CD4-positive, alpha-beta memory T cell (primary cell): ENCODE measurements around the gene OR2W1. TPM values are rescaled to one million over a fixed set of nuclear protein-coding genes. Genes with fewer than 3 reads are reported as not detected.
A peak's percentile ranks its signal among the peaks of the same experiment; 100 is the strongest.

ENCODE experiments used
- CTCF ChIA-PET: fragments of 350-600 bp; sonication (Branson Sonifier 250); formaldehyde crosslinking; loops from one replicate; lab custom pipeline; 2021; ENCODE audit warnings: inconsistent platforms; ENCODE audit not compliant: partially characterized antibody; lab: Charles Lee
- POLR2A ChIA-PET: fragments of 350-600 bp; sonication (Branson Sonifier 250); formaldehyde crosslinking; loops from one replicate; lab custom pipeline; 2021; ENCODE audit not compliant: partially characterized antibody; lab: Charles Lee
- DNase-seq, 5 donors: peaks; one replicate each; pipeline versions ENCODE4 v3.0.0 to v3.0.0-alpha.2; 2020 to 2022; ENCODE audit warnings: mixed read lengths in 1 of 5
- H3K27ac ChIP-seq: one replicate; pipeline ENCODE4 v1.7.0; 2013; ENCODE audit warnings: low read depth, low read length
- H3K27me3 ChIP-seq: 2 replicates; pipeline ENCODE4 v1.7.0; 2013; ENCODE audit warnings: mild to moderate bottlenecking, low read length, moderate library complexity; ENCODE audit not compliant: insufficient read depth
- H3K36me3 ChIP-seq: 2 replicates; pipeline ENCODE4 v1.7.0; 2013; ENCODE audit warnings: mild to moderate bottlenecking, low read length, moderate library complexity; ENCODE audit not compliant: insufficient read depth
- H3K4me1 ChIP-seq: 2 replicates; pipeline ENCODE4 v1.7.0; 2013; ENCODE audit warnings: mild to moderate bottlenecking, low read length, moderate library complexity; ENCODE audit not compliant: insufficient read depth
- H3K4me3 ChIP-seq, 2 donors: one replicate each; pipeline ENCODE4 v1.7.0; 2013; ENCODE audit warnings: low read length in 2 of 2, mild to moderate bottlenecking in 1 of 2
- H3K9me3 ChIP-seq, 2 donors: one replicate each; pipeline ENCODE4 v1.7.0; 2013; ENCODE audit warnings: low read length in 2 of 2, control low read depth in 1 of 2; ENCODE audit not compliant: control insufficient read depth in 1 of 2
- H3K27ac Mint-ChIP-seq, 7 donors: one replicate each; pipeline ENCODE4 v1.8.0; 2020 to 2021; ENCODE audit warnings: mixed read lengths in 7 of 7, mild to moderate bottlenecking in 6 of 7, inconsistent platforms in 3 of 7, moderate library complexity in 3 of 7
- H3K27me3 Mint-ChIP-seq, 2 donors: one replicate each; pipeline ENCODE4 v1.8.0; 2020 to 2021; ENCODE audit warnings: mixed read lengths in 2 of 2
- H3K36me3 Mint-ChIP-seq, 2 donors: one replicate each; pipeline ENCODE4 v1.8.0; 2020 to 2021; ENCODE audit warnings: mixed read lengths in 2 of 2, inconsistent platforms in 1 of 2, mild to moderate bottlenecking in 1 of 2
- H3K4me1 Mint-ChIP-seq, 4 donors: one replicate each; pipeline ENCODE4 v1.8.0; 2020 to 2021; ENCODE audit warnings: mixed read lengths in 4 of 4, mild to moderate bottlenecking in 1 of 4
- H3K4me3 Mint-ChIP-seq, 8 donors: one replicate each; pipeline ENCODE4 v1.8.0; 2020 to 2021; ENCODE audit warnings: mixed read lengths in 8 of 8, mild to moderate bottlenecking in 7 of 8, moderate library complexity in 6 of 8, inconsistent platforms in 3 of 8
- H3K9me3 Mint-ChIP-seq, 8 donors: one replicate each; pipeline ENCODE4 v1.8.0; 2020 to 2021; ENCODE audit warnings: mixed read lengths in 8 of 8, mild to moderate bottlenecking in 5 of 8, inconsistent platforms in 3 of 8, moderate library complexity in 1 of 8
- intact Hi-C: fragments of 100-400 bp; cut with micrococcal nuclease; formaldehyde crosslinking; loops from one replicate; pipeline ENCODE4 v1.15.1; 2023
- polyA plus RNA-seq, 2 donors: library from polyadenylated mRNA; unstranded; fragments of 300-500 nt; fragmentation: Illumina TruSeq; gene quantifications; one replicate each; pipeline ENCODE4 v1.2.3, GENCODE V29; 2021
- total RNA-seq, 2 experiments: library from RNA; stranded (reverse); gene quantifications; one replicate each; pipeline ENCODE4 v1.2.3, GENCODE V29; 2021

The OR2W1 gene
- total and polyA plus RNA-seq, 4 experiments from 2014 or later, result not detected

GRCh38 chr6:29051680-29052079, 6.7 kb upstream of the OR2W1 start:
- peaks cover 32 to 43% of the 10 kb centered on the region in 2 donors for H3K27me3 Mint-ChIP-seq
- POLR2A ChIA-PET, result no interaction called here
- no peaks in the 10 kb centered on the region for H3K9me3 ChIP-seq
- H3K4me1 ChIP-seq, result no peaks in the 10 kb centered on the region
- intact Hi-C loops, result no loop called here
- no peak overlapping the region for H3K27ac Mint-ChIP-seq
- no peak overlapping the region for H3K27ac ChIP-seq
- peaks cover 7% of the 10 kb centered on the region for H3K27me3 ChIP-seq
- no peak for DNase-seq
- CTCF ChIA-PET, result no interaction called here
- no peaks in the 10 kb centered on the region for H3K36me3 Mint-ChIP-seq
- no peak overlapping the region for H3K4me3 Mint-ChIP-seq
- peaks cover 0 to 12% (median 1%) of the 10 kb centered on the region in 8 donors for H3K9me3 Mint-ChIP-seq
- no peaks in the 10 kb centered on the region for H3K36me3 ChIP-seq
- H3K4me3 ChIP-seq, result no peak overlapping the region
- no peaks in the 10 kb centered on the region for H3K4me1 Mint-ChIP-seq

GRCh38 chr6:29035951-29036350, 9.0 kb downstream of the OR2W1 start:
- no peaks in the 10 kb centered on the region for H3K9me3 Mint-ChIP-seq
- no peaks in the 10 kb centered on the region for H3K4me1 Mint-ChIP-seq
- DNase-seq, result no peak

GRCh38 chr6:29028821-29029220, 16.2 kb downstream of the OR2W1 start:
- H3K36me3 Mint-ChIP-seq, result no peaks in the 10 kb centered on the region
- CTCF ChIA-PET, result no interaction called here
- H3K36me3 ChIP-seq, result no peaks in the 10 kb centered on the region
- intact Hi-C loops, result no loop called here
- POLR2A ChIA-PET, result no interaction called here
- H3K27me3 ChIP-seq, result peaks cover 8% of the 10 kb centered on the region
- H3K9me3 ChIP-seq, result no peaks in the 10 kb centered on the region
- no peaks in the 10 kb centered on the region for H3K4me1 Mint-ChIP-seq
- no peak overlapping the region for H3K4me3 Mint-ChIP-seq
- H3K9me3 Mint-ChIP-seq, result peaks cover 0 to 3% (median 0%) of the 10 kb centered on the region in 8 donors
- DNase-seq, result no peak
- H3K27ac ChIP-seq, result no peak overlapping the region
- H3K4me3 ChIP-seq, result no peak overlapping the region
- H3K4me1 ChIP-seq, result no peaks in the 10 kb centered on the region
- peaks cover 34 to 42% of the 10 kb centered on the region in 2 donors for H3K27me3 Mint-ChIP-seq
- no peak overlapping the region for H3K27ac Mint-ChIP-seq

More at GRCh38 chr6:29035951-29036350, 9.0 kb downstream of the OR2W1 start:
- ChIA-PET CTCF (no interaction called here), POLR2A (no interaction called here)
- no peak overlapping the region for H3K4me3 ChIP-seq
- no peaks in the 10 kb centered on the region for H3K36me3 Mint-ChIP-seq
- H3K27ac Mint-ChIP-seq, result no peak overlapping the region
- intact Hi-C loops, result no loop called here
- H3K36me3 ChIP-seq, result no peaks in the 10 kb centered on the region
- H3K27ac ChIP-seq, result no peak overlapping the region
- no peaks in the 10 kb centered on the region for H3K27me3 ChIP-seq
- H3K4me3 Mint-ChIP-seq, result no peak overlapping the region
- peaks cover 23 to 28% of the 10 kb centered on the region in 2 donors for H3K27me3 Mint-ChIP-seq
- H3K4me1 ChIP-seq, result no peaks in the 10 kb centered on the region
- no peaks in the 10 kb centered on the region for H3K9me3 ChIP-seq

- intact Hi-C loops, result no loop called here
- Histone ChIP-seq H3K27ac (no peak overlapping the region), H3K4me1 (no peaks in the 10 kb centered on the region), H3K9me3 (no peaks in the 10 kb centered on the region), H3K27me3 (peaks cover 8% of the 10 kb centered on the region), H3K36me3 (no peaks in the 10 kb centered on the region), H3K4me3 (no peak overlapping the region)
- peaks cover 37 to 47% of the 10 kb centered on the region in 2 donors for H3K27me3 Mint-ChIP-seq
- H3K9me3 Mint-ChIP-seq, result peaks cover 0 to 11% (median 0%) of the 10 kb centered on the region in 8 donors
- H3K4me1 Mint-ChIP-seq, result no peaks in the 10 kb centered on the region
- H3K36me3 Mint-ChIP-seq, result no peaks in the 10 kb centered on the region
- no peak overlapping the region for H3K4me3 Mint-ChIP-seq
- no peak overlapping the region for H3K27ac Mint-ChIP-seq
- DNase-seq, result no peak
- CTCF ChIA-PET, result no interaction called here
- POLR2A ChIA-PET, result no interaction called here
These were observed 18.9 kb downstream of the OR2W1 start for GRCh38 chr6:29025927-29026585.

GRCh38 chr6:29021434-29021833, 23.5 kb downstream of the OR2W1 start:
- POLR2A ChIA-PET, result no interaction called here
- H3K4me3 ChIP-seq, result no peak overlapping the region
- H3K36me3 ChIP-seq, result no peaks in the 10 kb centered on the region
- Mint-ChIP-seq H3K9me3 (peaks cover 0 to 11% (median 0%) of the 10 kb centered on the region in 8 donors), H3K36me3 (no peaks in the 10 kb centered on the region), H3K27ac (no peak overlapping the region), H3K4me1 (peaks cover 4 to 9% (median 6%) of the 10 kb centered on the region in 4 donors), H3K27me3 (peaks cover 28% of the 10 kb centered on the region in 2 donors), H3K4me3 (no peak overlapping the region)
- CTCF ChIA-PET, result interaction anchor here (2.0 to 4.1 kb wide), 3 partner anchors 179 to 337 kb away, joined by 4 to 40 read pairs (median 7); no protein-coding TSS in a partner anchor
- H3K4me1 ChIP-seq, result peaks cover 1% of the 10 kb centered on the region
- H3K27me3 ChIP-seq, result peaks cover 4% of the 10 kb centered on the region
- no peaks in the 10 kb centered on the region for H3K9me3 ChIP-seq
- intact Hi-C loops, result no loop called here
- no peak overlapping the region for H3K27ac ChIP-seq
- no peak for DNase-seq

- Histone ChIP-seq H3K27me3 (peaks cover under 1% of the 10 kb centered on the region), H3K4me3 (no peak overlapping the region), H3K36me3 (no peaks in the 10 kb centered on the region), H3K4me1 (peaks cover 6% of the 10 kb centered on the region), H3K27ac (no peak overlapping the region), H3K9me3 (no peaks in the 10 kb centered on the region)
- Mint-ChIP-seq H3K9me3 (peaks cover 0 to 11% (median 4%) of the 10 kb centered on the region in 8 donors), H3K4me3 (no peak overlapping the region), H3K27me3 (peaks cover 15 to 19% of the 10 kb centered on the region in 2 donors), H3K4me1 (peaks cover 10 to 18% (median 14%) of the 10 kb centered on the region in 4 donors), H3K36me3 (no peaks in the 10 kb centered on the region), H3K27ac (peak overlapping the region in 1 of 7 donors; percentile 58)
- no peak for DNase-seq
- intact Hi-C loops, result no loop called here
- POLR2A ChIA-PET, result no interaction called here
- CTCF ChIA-PET, result interaction anchor here (1.1 to 4.1 kb wide), 7 partner anchors 8 to 338 kb away, joined by 3 to 40 read pairs (median 4); no protein-coding TSS in a partner anchor
These were observed 25.3 kb downstream of the OR2W1 start for GRCh38 chr6:29019629-29020028.

GRCh38 chr6:29017428-29017802, 27.6 kb downstream of the OR2W1 start:
- Mint-ChIP-seq H3K9me3 (peaks cover 0 to 11% (median 4%) of the 10 kb centered on the region in 8 donors), H3K27ac (peak overlapping the region in 1 of 7 donors; percentile 76), H3K36me3 (no peaks in the 10 kb centered on the region), H3K4me3 (peak overlapping the region in 7 of 8 donors; percentile 85 to 97 (median 90)), H3K4me1 (peaks cover 10 to 18% (median 14%) of the 10 kb centered on the region in 4 donors), H3K27me3 (peaks cover 11 to 14% of the 10 kb centered on the region in 2 donors)
- Histone ChIP-seq H3K9me3 (no peaks in the 10 kb centered on the region), H3K27ac (no peak overlapping the region), H3K4me3 (no peak overlapping the region), H3K4me1 (peaks cover 6% of the 10 kb centered on the region), H3K36me3 (no peaks in the 10 kb centered on the region), H3K27me3 (no peaks in the 10 kb centered on the region)
- ChIA-PET POLR2A (interaction anchor here (1.3 kb wide), 1 partner anchor 180 kb away, joined by 4 read pairs; no protein-coding TSS in a partner anchor), CTCF (interaction anchor here (1.0 to 4.1 kb wide), 2 partner anchors 180 to 326 kb away, joined by 3 to 40 read pairs; no protein-coding TSS in a partner anchor)
- intact Hi-C loops, result loop anchor here (1.0 to 2.0 kb wide), 5 partner anchors 29 to 571 kb away; no protein-coding TSS in a partner anchor
- DNase-seq, result no peak
